DND-41 (cell line): ENCODE measurements around the gene MAMLD1.

Experiments
- ATAC-seq: fragments of 200-7000 bp; cut with Tn5 transposase; 3 replicates; pipeline ENCODE4 v1.9.1; 2021; ENCODE audit warnings: low read depth; ENCODE audit not compliant: insufficient read depth
- DNase-seq: peaks from one replicate; pipeline ENCODE4 v3.0.0-alpha.2; 2020
- H2AFZ ChIP-seq: 2 replicates; pipeline ENCODE4 v1.6.0; 2012; ENCODE audit warnings: low read depth, low read length
- H3K27ac ChIP-seq: 2 replicates; pipeline ENCODE4 v1.5.1; 2012; ENCODE audit warnings: low read length, inconsistent platforms
- H3K27me3 ChIP-seq: fragments of 200-600 bp; sonication (generic); 2 replicates; pipeline ENCODE4 v1.6.0; 2012; ENCODE audit warnings: low read length, mild to moderate bottlenecking, inconsistent platforms; ENCODE audit not compliant: insufficient read depth, poor library complexity
- H3K36me3 ChIP-seq: 2 replicates; pipeline ENCODE4 v1.5.1; 2012; ENCODE audit warnings: low read length, inconsistent platforms; ENCODE audit not compliant: insufficient read depth
- H3K4me1 ChIP-seq: 2 replicates; pipeline ENCODE4 v1.5.1; 2012; ENCODE audit warnings: mild to moderate bottlenecking, low read length; ENCODE audit not compliant: insufficient read depth
- H3K4me2 ChIP-seq: 2 replicates; pipeline ENCODE4 v1.6.0; 2012; ENCODE audit warnings: mild to moderate bottlenecking, moderate library complexity, low read length, inconsistent platforms; ENCODE audit not compliant: insufficient read depth
- H3K4me3 ChIP-seq, 2 experiments: fragments of 200-600 bp in 1 of 2; shearing (Covaris generic) in 1 of 2; 2 replicates each; pipeline ENCODE4 v1.5.1; 2012 to 2016; ENCODE audit warnings: inconsistent platforms in 2 of 2, low read length in 2 of 2, mild to moderate bottlenecking in 2 of 2, low read depth in 1 of 2, moderate library complexity in 1 of 2
- H3K79me2 ChIP-seq: 2 replicates; pipeline ENCODE4 v1.6.0; 2012; ENCODE audit warnings: low read length, inconsistent platforms; ENCODE audit not compliant: insufficient read depth
- H3K9ac ChIP-seq: 2 replicates; pipeline ENCODE4 v1.6.0; 2012; ENCODE audit warnings: low read depth, mild to moderate bottlenecking, inconsistent platforms, low read length, moderate library complexity
- H3K9me3 ChIP-seq: 2 replicates; pipeline ENCODE4 v1.5.1; 2012; ENCODE audit warnings: low read length, moderate library complexity, mild to moderate bottlenecking, inconsistent platforms; ENCODE audit not compliant: insufficient read depth, severe bottlenecking
- H4K20me1 ChIP-seq: 2 replicates; pipeline ENCODE4 v1.6.0; 2012; ENCODE audit warnings: low read length; ENCODE audit not compliant: insufficient read depth
- CTCF ChIP-seq: IDR thresholded peaks from 2 replicates; pipeline ENCODE4 v1.5.1; 2012; ENCODE audit warnings: borderline replicate concordance, low read length, moderate library complexity, mild to moderate bottlenecking; ENCODE audit not compliant: poor library complexity, severe bottlenecking; ENCODE audit errors: extremely low read depth
- EZH2 ChIP-seq: IDR thresholded peaks from 3 replicates; pipeline ENCODE4 v1.6.1; 2012; ENCODE audit warnings: borderline replicate concordance, low read depth, mild to moderate bottlenecking, moderate library complexity, low read length, inconsistent platforms; ENCODE audit not compliant: severe bottlenecking

MAMLD1 gene

GRCh38 chrX:150460063-150460462, 96.9 kb downstream of the MAMLD1 start:
- Histone ChIP-seq H3K79me2 (no peaks in the 10 kb centered on the region), H3K9ac (no peak overlapping the region), H3K4me2 (no peak overlapping the region), H3K27ac (no peak overlapping the region), H3K4me3 (no peak overlapping the region), H3K27me3 (no peaks in the 10 kb centered on the region), H4K20me1 (no peaks in the 10 kb centered on the region), H3K36me3 (no peaks in the 10 kb centered on the region), H3K4me1 (no peaks in the 10 kb centered on the region), H3K9me3 (no peaks in the 10 kb centered on the region), H2AFZ (no peak overlapping the region)
- no peak for DNase-seq
- no peak for ATAC-seq
- TF ChIP-seq CTCF (no peak), EZH2 (no peak)

- no peak overlapping the region for H3K4me3 ChIP-seq
- no peaks in the 10 kb centered on the region for H3K27me3 ChIP-seq
- H3K4me2 ChIP-seq: no peak overlapping the region
- ATAC-seq (no peak), DNase-seq (no peak)
- TF ChIP-seq CTCF: no peak
- TF ChIP-seq EZH2: no peak
- H3K36me3 ChIP-seq: no peaks in the 10 kb centered on the region
- H3K9me3 ChIP-seq: no peaks in the 10 kb centered on the region
- no peak overlapping the region for H3K9ac ChIP-seq
- no peak overlapping the region for H3K27ac ChIP-seq
- H4K20me1 ChIP-seq: no peaks in the 10 kb centered on the region
- H3K4me1 ChIP-seq: no peaks in the 10 kb centered on the region
- no peak overlapping the region for H2AFZ ChIP-seq
- no peaks in the 10 kb centered on the region for H3K79me2 ChIP-seq
Observed at GRCh38 chrX:150460781-150461180, 97.7 kb downstream of the MAMLD1 start.

- H3K27ac ChIP-seq: no peak overlapping the region
- DNase-seq: no peak
Observed at GRCh38 chrX:150463566-150463965, 100.4 kb downstream of the MAMLD1 start.

More at GRCh38 chrX:150463566-150463965, 100.4 kb downstream of the MAMLD1 start:
- no peak for TF ChIP-seq EZH2
- no peak for TF ChIP-seq CTCF
- no peak overlapping the region for H3K4me2 ChIP-seq
- no peaks in the 10 kb centered on the region for H3K27me3 ChIP-seq
- H3K4me1 ChIP-seq: no peaks in the 10 kb centered on the region
- no peaks in the 10 kb centered on the region for H4K20me1 ChIP-seq
- no peak overlapping the region for H3K9ac ChIP-seq
- H3K79me2 ChIP-seq: no peaks in the 10 kb centered on the region
- H3K9me3 ChIP-seq: no peaks in the 10 kb centered on the region
- no peak overlapping the region for H3K4me3 ChIP-seq
- no peak overlapping the region for H2AFZ ChIP-seq
- no peaks in the 10 kb centered on the region for H3K36me3 ChIP-seq
- ATAC-seq: no peak
